SK-N-SH (cell line): ENCODE results near the gene ZBTB7A. TPM values are rescaled to one million over a fixed set of nuclear protein-coding genes. Genes with fewer than 3 reads are reported as not detected.

Experiments used
- CTCF ChIA-PET: fragments of 300-600, 350-600 bp; formaldehyde crosslinking; extraction: SDS; loops from one replicate; lab custom pipeline; 2021; lab: Yijun Ruan, JAX
- POLR2A ChIA-PET: fragments of 350-600 bp; sonication (Branson Sonifier 250); formaldehyde crosslinking; extraction: SDS; loops from one replicate; lab custom pipeline; 2020; ENCODE audit warnings: antibody characterized with exemption, inconsistent platforms; lab: Yijun Ruan, JAX
- DNase-seq: peaks from one replicate; pipeline ENCODE4 v3.0.0; 2012
- H2AFZ ChIP-seq: fragments of 200-600 bp; sonication (generic); 2 replicates; pipeline ENCODE4 v1.8.1; 2016; ENCODE audit warnings: antibody characterized with exemption, mild to moderate bottlenecking, low read depth
- H3F3A ChIP-seq: fragments of 200-600 bp; sonication (generic); replicated peaks from 2 replicates; pipeline ENCODE3; 2016; ENCODE audit warnings: antibody characterized with exemption, mild to moderate bottlenecking; ENCODE audit not compliant: insufficient read depth
- H3K27ac ChIP-seq, 2 experiments: fragments of 200-500 bp in 1 of 2; fragments of 200-600 bp in 1 of 2; sonication (Bioruptor generic) in 1 of 2; sonication (generic), shearing (Covaris generic) in 1 of 2; 2 replicates each; pipeline versions ENCODE4 v1.5.1 to v1.6.1; 2014 to 2016; ENCODE audit warnings: low read depth in 2 of 2, inconsistent platforms in 1 of 2, low read length in 1 of 2, mild to moderate bottlenecking in 1 of 2, mixed read lengths in 1 of 2
- H3K27me3 ChIP-seq: fragments of 200-600 bp; sonication (generic), shearing (Covaris generic); 2 replicates; pipeline ENCODE4 v1.6.1; 2016; ENCODE audit warnings: mixed run types; ENCODE audit not compliant: insufficient read depth
- H3K36me3 ChIP-seq, 2 experiments: fragments of 200-500 bp in 1 of 2; fragments of 200-600 bp in 1 of 2; sonication (Bioruptor generic) in 1 of 2; sonication (generic) in 1 of 2; replicated peaks in 1 of 2; 2 replicates each; pipeline versions ENCODE3 to v1.5.1; 2014 to 2016; ENCODE audit warnings: low read length in 1 of 2, mild to moderate bottlenecking in 1 of 2; ENCODE audit not compliant: insufficient read depth in 2 of 2, control insufficient read depth in 1 of 2
- H3K4me1 ChIP-seq, 2 experiments: fragments of 200-500 bp in 1 of 2; fragments of 200-600 bp in 1 of 2; sonication (Bioruptor generic) in 1 of 2; sonication (generic), shearing (Covaris generic) in 1 of 2; 2 replicates each; pipeline versions ENCODE4 v1.5.1 to v1.6.1; 2014 to 2016; ENCODE audit warnings: low read depth in 1 of 2, low read length in 1 of 2, mixed run types in 1 of 2; ENCODE audit not compliant: insufficient read depth in 2 of 2, control insufficient read depth in 1 of 2
- H3K4me2 ChIP-seq: fragments of 200-600 bp; sonication (generic), shearing (Covaris generic); 2 replicates; pipeline ENCODE4 v1.6.1; 2017; ENCODE audit warnings: mixed run types
- H3K4me3 ChIP-seq, 2 experiments: fragments of 200-500 bp in 1 of 2; fragments of 200-600 bp in 1 of 2; sonication (Bioruptor generic) in 1 of 2; sonication (generic), shearing (Covaris generic) in 1 of 2; 2 replicates each; pipeline versions ENCODE4 v1.5.1 to v1.8.1; 2014 to 2016; ENCODE audit warnings: low read depth in 2 of 2, inconsistent platforms in 1 of 2, low read length in 1 of 2, mild to moderate bottlenecking in 1 of 2, mixed read lengths in 1 of 2, moderate library complexity in 1 of 2
- H3K79me2 ChIP-seq: fragments of 200-600 bp; sonication (generic); 2 replicates; pipeline ENCODE4 v1.8.1; 2017; ENCODE audit warnings: mild to moderate bottlenecking; ENCODE audit not compliant: insufficient read depth
- H3K9ac ChIP-seq: fragments of 200-600 bp; sonication (generic); 2 replicates; pipeline ENCODE4 v1.6.1; 2017; ENCODE audit warnings: mixed run types
- H3K9me2 ChIP-seq: fragments of 200-600 bp; sonication (generic); 2 replicates; pipeline ENCODE4 v1.6.1; 2017; ENCODE audit warnings: mixed run types
- H3K9me3 ChIP-seq: fragments of 200-600 bp; sonication (generic); 2 replicates; pipeline ENCODE4 v1.6.1; 2017; ENCODE audit warnings: mixed run types, mild to moderate bottlenecking, moderate library complexity
- H4K20me1 ChIP-seq: fragments of 200-600 bp; sonication (generic); 2 replicates; pipeline ENCODE4 v1.6.1; 2017; ENCODE audit warnings: mild to moderate bottlenecking, mixed run types; ENCODE audit not compliant: insufficient read depth
- ELF1 ChIP-seq: IDR thresholded peaks from 2 replicates; pipeline ENCODE4 v1.4.0; 2012
- GABPA ChIP-seq: IDR thresholded peaks from 2 replicates; pipeline ENCODE4 v1.4.0; 2012; ENCODE audit warnings: low read depth, mild to moderate bottlenecking
- JUND ChIP-seq: IDR thresholded peaks from 2 replicates; pipeline ENCODE4 v1.4.0; 2012
- MAX ChIP-seq: IDR thresholded peaks from 2 replicates; pipeline ENCODE4 v1.4.0; 2012; ENCODE audit warnings: low read depth
- MEF2A ChIP-seq: IDR thresholded peaks from 2 replicates; pipeline ENCODE4 v1.4.0; 2012; ENCODE audit warnings: low read depth, borderline replicate concordance
- RAD21 ChIP-seq: IDR thresholded peaks from 2 replicates; pipeline ENCODE4 v1.6.1; 2012; ENCODE audit warnings: mild to moderate bottlenecking, low read length
- SIN3A ChIP-seq: IDR thresholded peaks from 2 replicates; pipeline ENCODE4 v1.6.1; 2012; ENCODE audit warnings: low read depth, mild to moderate bottlenecking, low read length, moderate library complexity, borderline replicate concordance
- SMC3 ChIP-seq: IDR thresholded peaks from 2 replicates; pipeline ENCODE4 v1.6.1; 2012; ENCODE audit warnings: low read depth, low read length, improper control_type of control experiment
- TAF1 ChIP-seq: IDR thresholded peaks from 2 replicates; pipeline ENCODE4 v1.6.1; 2012; ENCODE audit warnings: low read depth, mild to moderate bottlenecking, low read length, moderate library complexity, borderline replicate concordance
- TEAD4 ChIP-seq: IDR thresholded peaks from 2 replicates; pipeline ENCODE4 v1.4.0; 2012; ENCODE audit warnings: mild to moderate bottlenecking, borderline replicate concordance; ENCODE audit not compliant: insufficient read depth
- YY1 ChIP-seq: IDR thresholded peaks from 2 replicates; pipeline ENCODE4 v1.4.0; 2012; ENCODE audit warnings: low read depth, mild to moderate bottlenecking
- ZBTB33 ChIP-seq: IDR thresholded peaks from 2 replicates; pipeline ENCODE4 v1.4.0; 2012; ENCODE audit warnings: low read depth, borderline replicate concordance
- WGBS: methylation state at CpG from one replicate; pipeline ENCODE4 v1.1.6; 2017; ENCODE audit warnings: low lambda C conversion rate; 5-methylcytosine and 5-hydroxymethylcytosine counted together
- polyA plus RNA-seq, 3 experiments: library from polyadenylated mRNA; depleted of rRNA; stranded (reverse); fragments of >200 nt; gene quantifications; 2 replicates each; pipeline ENCODE4 v1.2.3, GENCODE V29; 2012
- TF ChIP-seq, protein P1 (sequence below): fragments of 150-350 bp; IDR thresholded peaks from 2 replicates; pipeline ENCODE4 v1.6.1; 2017; ENCODE audit warnings: antibody characterized with exemption, low read length, low read depth, borderline replicate concordance
- TF ChIP-seq, protein P2 (sequence below): IDR thresholded peaks from 2 replicates; pipeline ENCODE4; 2012

Gene ZBTB7A
- polyA plus RNA-seq, 1 of the 3 experiments (the other 2 are of a cell fraction) = 7.4 TPM

- no peak overlapping the region for H3K4me3 ChIP-seq
- ChIA-PET CTCF (no interaction called here), POLR2A (no interaction called here)
- H3K27me3 ChIP-seq = no peaks in the 10 kb centered on the region
- H3K27ac ChIP-seq = peak overlapping the region in 1 of 2 experiments; percentile 84; a peak in 2 of 4 replicates
- no peaks in the 10 kb centered on the region for H3F3A ChIP-seq
- 91% methylated on average over 6 of the region's 12 CpGs for WGBS
- TF ChIP-seq TEAD4 (no peak), RAD21 (no peak), YY1 (no peak), ZBTB33 (no peak), MAX (no peak), SMC3 (no peak), TAF1 (no peak), ELF1 (no peak), GABPA (no peak), SIN3A (no peak), JUND (no peak), MEF2A (no peak)
- TF ChIP-seq, protein P1, sequence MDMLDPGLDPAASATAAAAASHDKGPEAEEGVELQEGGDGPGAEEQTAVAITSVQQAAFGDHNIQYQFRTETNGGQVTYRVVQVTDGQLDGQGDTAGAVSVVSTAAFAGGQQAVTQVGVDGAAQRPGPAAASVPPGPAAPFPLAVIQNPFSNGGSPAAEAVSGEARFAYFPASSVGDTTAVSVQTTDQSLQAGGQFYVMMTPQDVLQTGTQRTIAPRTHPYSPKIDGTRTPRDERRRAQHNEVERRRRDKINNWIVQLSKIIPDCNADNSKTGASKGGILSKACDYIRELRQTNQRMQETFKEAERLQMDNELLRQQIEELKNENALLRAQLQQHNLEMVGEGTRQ = no peak
- TF ChIP-seq, protein P2, sequence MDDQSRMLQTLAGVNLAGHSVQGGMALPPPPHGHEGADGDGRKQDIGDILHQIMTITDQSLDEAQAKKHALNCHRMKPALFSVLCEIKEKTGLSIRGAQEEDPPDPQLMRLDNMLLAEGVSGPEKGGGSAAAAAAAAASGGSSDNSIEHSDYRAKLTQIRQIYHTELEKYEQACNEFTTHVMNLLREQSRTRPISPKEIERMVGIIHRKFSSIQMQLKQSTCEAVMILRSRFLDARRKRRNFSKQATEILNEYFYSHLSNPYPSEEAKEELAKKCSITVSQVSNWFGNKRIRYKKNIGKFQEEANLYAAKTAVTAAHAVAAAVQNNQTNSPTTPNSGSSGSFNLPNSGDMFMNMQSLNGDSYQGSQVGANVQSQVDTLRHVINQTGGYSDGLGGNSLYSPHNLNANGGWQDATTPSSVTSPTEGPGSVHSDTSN = no peak
- peaks cover 0 to 30% of the 10 kb centered on the region in 2 experiments for H3K36me3 ChIP-seq
- H3K4me1 ChIP-seq = peaks cover 0 to 32% of the 10 kb centered on the region in 2 experiments; a peak in 1 of 4 replicates
- no peak for DNase-seq
- peaks cover 76% of the 10 kb centered on the region for H4K20me1 ChIP-seq
- H3K9me3 ChIP-seq = no peaks in the 10 kb centered on the region
- peaks cover 77% of the 10 kb centered on the region for H3K79me2 ChIP-seq
- no peak overlapping the region for H2AFZ ChIP-seq
- no peaks in the 10 kb centered on the region for H3K9me2 ChIP-seq
- no peak overlapping the region for H3K9ac ChIP-seq
- no peak overlapping the region for H3K4me2 ChIP-seq
Observed at GRCh38 chr19:4016486-4016885, 50.2 kb downstream of the ZBTB7A start.
